HG03135 (cell line): ENCODE measurements around the gene LRRC7.
"Not testable (repeated sequence)": the region's sequence is repeated elsewhere in the genome, so short reads cannot be mapped to it uniquely, and the experiment has no call there.

Experiments
- ATAC-seq: cut with Tn5 transposase; IDR thresholded peaks from one replicate; pipeline ENCODE4 v1.9.1; 2021; ENCODE audit warnings: mild to moderate bottlenecking, moderate library complexity; ENCODE audit not compliant: unreplicated experiment

Gene LRRC7

DNA sequence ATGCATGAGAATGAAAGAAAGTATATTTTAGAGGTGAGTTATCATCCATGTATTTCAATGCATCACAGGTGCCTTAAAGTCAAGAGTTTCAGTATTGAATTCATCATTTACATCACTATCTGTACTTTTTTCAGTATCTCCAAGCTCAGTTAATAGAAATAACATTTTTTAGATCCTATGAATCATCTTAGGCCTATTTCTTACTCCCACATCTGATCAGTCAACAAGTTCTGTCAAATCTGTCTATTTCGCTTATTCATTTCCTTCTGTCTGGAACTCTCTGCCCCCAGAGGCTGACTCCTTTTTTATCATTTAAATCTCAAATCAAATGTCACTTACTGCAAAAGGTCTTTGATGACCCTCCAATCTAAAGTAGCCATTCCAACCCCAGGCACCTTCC, 295.2 kb downstream of the LRRC7 start:
- no peak for ATAC-seq

DNA sequence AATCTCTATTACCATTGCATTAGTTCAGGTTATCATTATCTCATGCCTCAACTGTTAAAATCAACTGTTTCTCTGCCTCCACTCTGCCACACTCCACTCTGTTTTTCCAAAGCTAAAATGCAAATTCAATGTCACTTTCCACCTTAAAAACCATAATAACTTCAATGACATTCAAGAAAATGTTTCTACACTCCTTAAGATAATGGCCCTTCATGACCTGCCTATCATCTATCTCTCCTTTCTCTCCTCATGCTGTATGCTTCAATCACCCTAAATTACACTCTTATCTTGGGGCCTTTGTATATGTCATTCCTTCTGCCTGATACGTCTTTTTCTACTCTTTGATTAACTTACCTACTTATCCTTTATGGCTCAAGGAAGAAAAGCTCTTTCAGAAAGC, 296.0 kb downstream of the LRRC7 start:
- no peak for ATAC-seq

DNA sequence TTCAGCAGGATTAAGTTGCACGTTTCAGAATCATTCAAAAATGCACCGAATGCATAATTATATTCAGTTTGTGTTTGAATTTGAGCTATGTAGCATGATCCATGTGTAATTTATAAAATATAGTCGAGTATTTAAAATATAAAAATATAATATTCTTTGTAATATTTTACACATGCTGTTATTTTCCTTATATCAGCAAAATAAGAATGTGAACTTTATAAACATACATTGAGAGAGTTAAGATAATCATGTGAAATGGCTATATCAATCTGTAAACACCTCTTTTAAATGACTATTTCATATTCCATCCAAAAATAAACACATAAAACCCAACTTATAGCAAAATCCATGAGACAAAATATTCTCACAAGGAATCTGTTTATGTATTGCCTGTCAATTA, 303.7 kb downstream of the LRRC7 start:
- no peak for ATAC-seq

DNA sequence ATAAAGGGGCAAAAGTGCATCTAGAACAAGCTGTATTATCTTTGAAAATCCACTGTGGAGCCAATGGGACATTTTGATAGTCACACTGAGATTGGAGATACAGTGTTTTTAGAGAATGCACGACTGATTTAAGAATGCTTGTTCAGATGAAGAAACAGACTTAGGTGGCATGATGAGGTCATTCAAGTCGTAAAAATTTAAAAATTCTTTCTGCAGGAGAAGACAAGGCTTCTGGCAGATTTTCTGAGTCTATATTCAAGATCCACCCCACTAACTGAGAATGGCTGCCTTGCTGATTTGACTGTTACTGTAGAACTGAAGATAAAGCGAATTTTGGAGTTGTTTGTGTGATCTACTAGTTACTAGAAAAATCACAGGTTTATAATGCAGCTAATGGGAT, 310.6 kb downstream of the LRRC7 start:
- ATAC-seq: no peak

DNA sequence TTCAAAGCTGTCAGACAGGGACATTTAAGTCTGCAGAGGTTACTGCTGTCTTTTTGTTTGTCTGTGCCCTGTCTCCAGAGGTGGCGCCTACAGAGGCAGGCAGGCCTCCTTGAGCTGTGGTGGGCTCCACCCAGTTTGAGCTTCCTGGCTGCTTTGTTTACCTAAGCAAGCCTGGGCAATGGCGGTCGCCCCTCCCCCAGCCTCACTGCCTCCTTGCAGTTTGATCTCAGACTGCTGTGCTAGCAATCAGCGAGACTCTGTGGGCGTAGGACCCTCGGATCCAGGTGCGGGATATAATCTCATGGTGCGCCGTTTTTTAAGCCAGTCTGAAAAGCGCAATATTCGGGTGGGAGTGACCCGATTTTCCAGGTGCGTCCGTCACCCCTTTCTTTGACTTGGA, 320.3 kb downstream of the LRRC7 start:
- not testable (repeated sequence) for ATAC-seq

DNA sequence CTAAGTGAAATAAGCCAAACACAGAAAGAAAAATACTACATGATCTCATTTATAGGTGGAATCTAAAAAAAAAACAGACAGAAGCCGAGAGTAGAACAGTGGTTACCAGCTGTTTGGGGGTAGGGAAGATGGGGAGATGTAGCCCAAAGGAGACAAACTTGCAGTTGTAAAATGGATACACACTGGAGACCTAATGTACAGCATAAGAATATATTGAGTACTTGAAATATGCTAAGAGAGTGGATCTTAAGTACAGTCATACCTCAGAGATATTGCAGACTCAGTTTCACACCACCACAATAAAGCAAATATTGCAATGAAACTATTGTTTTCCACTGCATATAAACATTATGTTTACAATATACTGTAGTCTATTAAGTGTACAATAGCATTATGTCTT, 320.9 kb downstream of the LRRC7 start:
- ATAC-seq: no peak

DNA sequence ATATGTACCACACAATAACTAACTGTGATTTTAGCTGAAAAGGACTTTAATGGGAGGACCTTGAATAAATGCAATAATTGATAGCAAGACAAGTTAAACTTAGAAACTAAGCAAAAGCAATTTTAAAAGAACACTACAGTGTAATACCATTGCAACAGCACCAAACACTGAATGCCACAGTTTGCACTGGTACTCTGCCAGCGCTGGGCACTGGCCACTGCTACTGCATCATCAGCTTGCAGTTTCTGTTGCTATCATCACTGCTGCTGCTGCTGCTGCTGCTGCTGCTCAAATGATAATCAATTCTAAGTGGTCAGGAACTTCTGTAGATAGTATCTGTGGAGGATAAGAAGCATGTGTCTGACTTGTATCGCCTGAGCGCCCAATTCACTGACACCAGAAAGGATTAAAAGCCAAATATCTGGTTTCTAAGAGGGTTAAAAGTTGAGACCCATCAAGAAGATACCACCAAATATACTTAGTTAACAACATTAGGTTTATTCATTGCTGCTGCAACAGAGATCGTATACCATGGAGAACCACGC, 330.8 kb downstream of the LRRC7 start:
- ATAC-seq: no peak

DNA sequence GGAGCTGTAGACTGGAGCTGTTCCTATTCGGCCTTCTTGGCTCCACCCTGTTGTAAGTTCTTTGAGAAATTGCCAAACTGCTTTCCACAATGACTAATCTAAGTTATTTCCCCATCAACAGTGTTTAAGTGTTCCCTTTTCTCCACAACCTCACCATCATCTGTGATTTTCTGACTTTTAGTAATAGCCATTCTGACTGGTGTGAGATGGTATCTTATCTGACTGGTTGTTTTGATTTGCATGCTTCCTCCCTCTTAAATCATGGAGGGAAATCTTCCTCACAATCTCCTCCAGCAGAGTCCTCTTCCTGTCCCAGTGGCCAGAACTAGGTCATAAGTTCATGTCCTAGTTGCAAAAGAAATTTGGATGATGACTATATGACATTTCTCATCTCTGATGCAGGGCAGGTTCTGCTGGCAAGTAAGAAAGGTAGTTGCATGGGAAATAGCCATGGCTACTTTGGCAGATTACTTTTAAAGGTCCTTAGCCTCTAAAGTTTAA, 343.6 kb downstream of the LRRC7 start:
- no peak for ATAC-seq

DNA sequence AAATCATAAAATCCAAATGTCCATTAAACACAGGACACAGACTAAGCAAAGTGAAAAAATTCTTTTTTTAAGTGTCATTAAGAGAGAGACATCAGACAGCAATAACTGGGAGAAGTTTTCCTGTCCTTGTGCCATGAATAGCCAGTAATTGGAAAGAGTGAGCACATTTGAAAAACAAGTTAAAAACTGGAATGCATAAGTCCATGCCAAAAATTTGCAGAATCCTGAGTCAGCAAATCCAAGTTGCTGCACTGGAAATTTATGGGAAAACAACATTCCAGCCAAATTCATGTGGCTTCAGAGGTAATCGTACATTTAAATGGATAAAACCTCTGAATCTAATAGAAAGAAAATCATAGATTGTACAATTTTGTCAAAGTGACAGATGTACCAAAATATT, 346.3 kb downstream of the LRRC7 start:
- no peak for ATAC-seq

DNA sequence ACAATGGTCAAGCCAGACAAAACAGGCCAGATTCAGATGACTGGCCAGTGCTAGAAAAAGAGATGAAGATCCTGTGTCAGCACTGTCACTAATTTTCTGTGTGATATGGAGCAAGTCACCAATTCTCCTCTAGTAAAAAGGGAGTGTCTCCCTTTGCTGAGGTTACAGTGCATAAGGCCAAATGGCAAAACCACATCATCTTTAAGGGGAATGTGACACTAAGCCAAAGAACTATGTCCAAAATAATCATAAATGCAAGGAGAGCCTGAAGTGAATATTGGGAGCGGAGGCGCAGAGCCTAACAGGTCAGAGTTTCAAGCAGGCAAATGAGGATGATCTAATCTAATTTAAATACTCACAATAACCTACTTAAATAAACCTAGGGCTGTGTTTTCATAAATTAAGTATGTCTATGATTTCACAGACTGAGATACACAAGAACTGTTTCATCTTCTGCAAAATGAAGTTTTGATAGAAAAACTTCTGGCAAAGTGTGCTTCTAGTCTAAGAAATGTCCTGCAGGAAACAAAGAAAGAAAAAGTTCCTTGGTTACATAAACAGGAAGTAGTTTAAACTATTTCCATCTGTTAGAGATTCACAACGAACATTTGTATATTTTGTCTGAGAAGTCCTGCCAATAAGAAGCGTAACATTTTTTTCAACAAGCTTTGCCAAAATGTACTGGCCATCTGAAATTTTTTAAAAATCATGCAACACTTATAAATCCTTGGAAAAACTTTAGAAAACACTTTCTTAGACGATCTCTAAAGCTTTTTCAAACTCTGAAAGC, 347.4 kb downstream of the LRRC7 start:
- ATAC-seq: no peak

DNA sequence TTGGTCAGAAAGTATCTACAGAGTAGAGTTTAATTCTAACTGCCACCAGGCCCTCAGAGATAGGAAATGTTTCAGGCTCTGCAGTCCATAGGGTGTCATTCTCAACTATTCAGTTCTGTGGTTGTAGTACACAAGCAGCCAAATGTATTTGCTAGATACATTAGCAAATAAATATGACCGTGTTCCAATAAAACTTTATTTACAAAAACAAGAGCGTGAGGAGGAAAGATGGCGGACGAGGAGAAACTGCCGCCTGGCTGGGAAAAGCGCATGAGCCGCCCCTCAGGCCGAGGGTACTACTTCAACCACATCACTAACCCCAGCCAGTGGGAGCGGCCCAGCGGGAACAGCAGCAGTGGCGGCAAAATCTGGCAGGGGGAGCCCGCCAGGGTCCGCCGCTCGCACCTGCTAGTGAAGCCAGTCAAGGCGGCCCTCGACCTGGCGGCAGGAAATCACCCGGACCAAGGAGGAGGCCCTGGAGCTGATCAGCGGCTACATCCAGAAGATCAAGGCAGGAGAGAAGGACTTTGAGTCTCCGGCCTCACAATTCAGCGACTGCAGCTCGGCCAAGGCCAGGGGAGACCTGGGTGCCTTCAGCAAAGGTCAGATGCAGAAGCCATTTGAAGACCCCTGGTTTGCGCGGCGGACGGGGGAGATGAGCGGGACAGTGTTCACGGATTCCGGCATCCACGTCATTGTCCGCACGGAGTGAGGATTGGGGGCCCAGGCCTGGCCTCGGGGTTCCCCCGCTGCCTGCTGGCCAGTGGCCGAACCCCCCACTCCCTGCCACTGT, 351.6 kb downstream of the LRRC7 start:
- no peak for ATAC-seq

DNA sequence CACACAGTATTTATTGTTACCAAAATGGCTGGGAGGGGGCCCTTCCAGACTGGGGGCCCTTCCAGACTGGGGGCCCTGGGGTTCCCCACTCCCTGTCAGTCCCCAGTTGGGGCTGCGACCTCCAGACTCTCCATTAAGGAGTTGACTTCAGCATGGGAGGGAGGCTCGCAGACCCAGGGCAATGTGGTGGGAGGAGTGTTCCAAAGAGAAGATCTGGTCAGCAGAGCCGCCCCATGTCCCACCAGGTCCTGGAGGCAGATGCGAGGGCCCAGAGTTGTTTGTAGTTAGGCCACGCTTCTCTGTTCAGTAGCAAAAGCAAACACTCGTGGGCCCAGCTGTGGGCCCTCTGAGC, 352.2 kb downstream of the LRRC7 start:
- no peak for ATAC-seq

DNA sequence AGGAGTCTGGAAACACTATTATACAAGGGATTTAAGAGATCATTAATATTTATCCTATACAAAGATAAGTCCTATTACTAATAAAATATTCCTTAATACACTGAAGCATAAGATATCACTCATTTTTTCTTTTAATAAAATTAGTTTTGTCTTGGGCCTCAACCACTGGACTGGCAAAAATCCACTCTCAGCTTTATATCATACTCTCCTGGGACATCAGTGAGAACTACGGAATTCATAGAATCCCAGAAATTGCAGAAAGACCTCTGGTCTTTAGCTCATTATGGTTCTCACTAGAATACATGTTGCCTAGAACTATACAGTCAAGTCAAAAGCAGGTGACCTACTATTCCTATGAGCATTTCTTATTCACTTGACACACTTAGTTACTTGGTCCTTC, 352.7 kb downstream of the LRRC7 start:
- no peak for ATAC-seq

DNA sequence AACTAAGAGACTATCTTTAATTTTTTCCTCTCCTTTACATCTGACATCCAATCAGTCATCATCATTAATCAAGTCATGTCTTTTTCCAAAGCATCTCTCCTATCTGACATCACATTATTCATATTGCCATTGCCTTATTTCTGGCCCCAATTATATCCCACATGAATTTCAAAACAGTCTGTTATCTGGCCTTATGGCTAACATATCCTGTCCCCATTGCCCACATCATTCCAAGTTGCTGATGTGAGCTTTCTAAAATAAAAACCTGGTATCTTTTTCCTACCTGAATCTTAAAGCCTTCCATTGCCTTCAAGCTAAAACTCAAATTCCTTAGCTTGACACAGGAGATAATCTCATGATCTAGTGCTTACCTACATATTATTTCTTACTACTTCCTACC, 353.8 kb downstream of the LRRC7 start:
- ATAC-seq: no peak

DNA sequence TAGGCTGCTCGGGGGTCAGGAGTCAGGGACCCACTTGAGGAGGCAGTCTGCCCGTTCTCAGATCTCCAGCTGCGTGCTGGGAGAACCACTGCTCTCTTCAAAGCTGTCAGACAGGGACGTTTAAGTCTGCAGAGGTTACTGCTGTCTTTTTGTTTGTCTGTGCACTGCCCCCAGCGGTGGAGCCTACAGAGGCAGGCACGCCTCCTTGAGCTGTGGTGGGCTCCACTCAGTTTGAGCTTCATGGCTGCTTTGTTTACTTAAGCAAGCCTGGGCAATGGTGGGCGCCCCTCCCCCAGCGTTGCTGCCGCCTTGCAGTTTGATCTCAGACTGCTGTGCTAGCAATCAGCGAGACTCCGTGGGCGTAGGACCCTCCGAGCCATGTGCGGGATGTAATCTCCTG, 360.5 kb downstream of the LRRC7 start:
- not testable (repeated sequence) for ATAC-seq

DNA sequence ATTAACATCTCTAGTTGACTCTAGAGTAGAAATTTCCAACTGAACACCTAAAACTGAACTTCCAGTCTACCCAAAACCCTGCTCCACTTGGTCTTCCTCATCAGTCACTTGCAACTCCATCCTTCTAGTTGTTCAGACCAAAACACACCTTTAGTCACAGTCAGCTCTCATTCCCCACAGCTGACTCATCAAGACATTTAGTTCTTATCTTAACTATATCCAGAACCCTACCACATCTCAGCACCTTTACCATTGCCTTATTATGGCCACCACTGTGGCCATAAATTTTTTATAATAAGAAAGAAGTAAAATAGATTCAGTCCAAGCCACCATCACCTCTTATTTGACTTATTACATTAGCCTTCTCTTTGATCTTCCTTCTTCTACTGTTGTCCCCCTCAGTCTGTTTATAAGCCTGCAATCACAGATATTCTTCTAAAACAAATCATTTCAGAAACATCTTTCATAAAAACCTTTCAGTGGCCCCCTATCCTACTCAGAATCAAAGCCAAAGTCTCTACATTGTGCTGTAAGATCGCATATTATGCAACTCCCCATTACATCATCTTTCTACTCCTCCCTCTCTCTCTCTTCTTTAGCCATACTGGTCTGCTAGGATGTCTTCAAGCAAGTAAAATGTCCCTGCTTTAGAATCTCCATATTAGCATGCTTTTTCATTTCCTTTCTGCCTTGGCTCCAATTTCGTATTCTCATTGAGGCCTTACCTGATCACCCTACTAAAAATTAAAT, 361.8 kb downstream of the LRRC7 start:
- no peak for ATAC-seq

DNA sequence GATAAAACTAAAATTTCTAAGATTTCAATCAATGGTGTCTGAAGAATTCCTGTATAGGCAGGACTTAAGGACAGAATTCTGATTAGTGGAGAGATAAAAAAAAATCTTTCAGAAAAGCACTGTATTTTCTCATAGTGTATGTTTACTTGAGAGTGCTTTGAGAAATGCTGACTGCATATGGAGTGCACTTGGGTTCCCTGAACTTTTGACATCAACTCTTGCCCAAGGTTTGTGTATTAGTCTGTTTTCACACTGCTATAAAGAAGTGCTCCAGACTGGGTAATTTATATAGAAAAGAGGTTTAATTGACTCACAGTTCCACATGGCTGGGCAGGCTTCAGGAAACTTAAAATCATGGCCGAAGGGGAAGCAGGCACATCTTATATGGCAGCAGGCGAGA, 362.7 kb downstream of the LRRC7 start:
- no peak for ATAC-seq

DNA sequence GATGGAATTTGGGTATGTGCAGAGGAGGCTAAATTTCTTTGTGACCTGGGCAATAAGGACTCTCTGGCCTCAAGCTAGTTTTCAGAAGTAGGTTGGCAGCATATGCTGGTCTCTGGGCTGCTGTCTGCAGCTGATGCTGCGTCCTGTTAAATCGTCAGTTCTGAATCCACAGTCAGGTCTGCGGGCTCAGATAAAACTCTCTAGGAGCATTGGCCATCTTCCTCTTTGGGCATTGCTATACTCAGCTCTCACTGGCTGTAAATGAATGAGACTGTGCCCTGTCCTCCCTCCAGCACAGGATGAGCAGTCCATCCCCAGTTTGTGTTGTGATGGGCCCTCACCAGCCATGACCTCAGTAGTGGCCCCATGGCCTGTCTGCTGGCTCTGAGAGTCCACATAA, 365.0 kb downstream of the LRRC7 start:
- no peak for ATAC-seq

DNA sequence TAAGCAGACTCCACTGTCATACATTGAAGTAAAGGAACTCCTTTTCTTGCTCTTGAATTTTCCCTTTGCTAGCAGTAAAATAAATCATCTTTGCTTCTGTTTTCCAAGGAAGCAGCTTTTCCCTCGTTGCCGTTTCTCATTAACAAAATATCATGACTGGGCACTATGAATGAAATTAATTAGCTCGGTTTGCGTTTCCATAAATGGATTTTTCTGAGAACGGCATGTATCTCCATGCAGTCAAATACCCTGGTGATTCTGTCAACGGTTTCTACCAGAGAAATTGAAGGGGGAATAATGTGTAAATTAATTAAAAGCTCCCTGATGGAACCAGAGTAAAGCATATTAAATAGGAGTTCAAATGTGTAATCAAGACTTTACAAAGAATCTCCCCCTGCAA, 372.5 kb downstream of the LRRC7 start:
- ATAC-seq: no peak

DNA sequence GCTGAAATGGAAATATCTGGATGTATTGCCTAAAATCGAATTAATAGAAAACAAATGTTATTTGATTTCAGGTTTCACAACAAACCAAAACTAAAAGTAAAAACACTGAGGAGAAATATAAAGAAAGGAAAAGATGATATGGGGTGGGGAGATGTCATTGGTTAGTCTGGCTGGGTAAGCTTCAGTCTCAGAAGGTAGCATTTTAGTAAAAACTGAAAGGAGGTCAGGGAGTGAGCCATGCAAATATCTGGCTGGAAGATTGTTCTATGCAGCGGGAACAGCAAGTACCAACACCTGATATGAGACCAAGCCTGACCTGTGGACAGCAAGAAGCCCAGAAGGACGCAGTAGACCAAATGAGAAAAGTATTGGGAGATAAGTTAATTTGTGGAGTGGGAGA, 373.1 kb downstream of the LRRC7 start:
- no peak for ATAC-seq

DNA sequence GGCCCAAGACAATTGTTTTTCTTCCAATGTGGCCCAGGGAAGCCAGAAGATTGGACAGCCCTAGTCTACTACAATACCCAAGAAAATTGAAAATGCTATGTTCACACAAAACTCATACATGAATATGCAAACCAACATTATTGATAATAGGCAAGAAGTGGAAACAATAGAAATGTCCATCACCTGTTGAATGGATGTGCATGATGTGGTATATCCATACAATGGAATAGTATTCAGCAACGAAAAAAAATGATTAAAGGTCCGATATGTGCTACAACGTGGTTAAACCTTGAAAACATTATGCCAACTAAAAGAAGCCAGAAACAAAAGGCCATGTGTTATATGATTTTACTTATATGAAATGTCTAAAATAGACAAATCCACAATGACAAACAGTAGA, 375.3 kb downstream of the LRRC7 start:
- no peak for ATAC-seq
